DLD1 (cell line): ENCODE data around the gene DOCK4.
"Not testable (repeated sequence)": the region's sequence is repeated elsewhere in the genome, so short reads cannot be mapped to it uniquely, and the experiment has no call there.

Experiments
- in situ Hi-C: cut with HindIII; loops from 2 replicates; pipeline ENCODE4 v1.10.0; 2017; ENCODE audit warnings: low sequenced_read_pairs

DOCK4 gene

GRCh38 chr7:112206238-112206990 is at the start of gene DOCK4, which contains the start of gene ZNF277:
Gene DOCK4, minus strand, starts transcription at chr7:112206399. Its CDS starts 261 bp downstream, at chr7:112206138.
Gene ZNF277, plus strand, starts transcription at chr7:112206695. Its CDS starts 22 bp downstream, at chr7:112206717.
- in situ Hi-C loops: no loop called here

GRCh38 chr7:112255388-112255720 is 49.2 kb upstream of the DOCK4 start:
- in situ Hi-C loops: no loop called here

- in situ Hi-C loops: no loop called here
These were observed 48.6 kb upstream of the DOCK4 start for GRCh38 chr7:112254709-112255387.

- in situ Hi-C loops: no loop called here
These were observed 48.0 kb upstream of the DOCK4 start for GRCh38 chr7:112254156-112254555.

GRCh38 chr7:112252691-112253090 is 46.5 kb upstream of the DOCK4 start:
- in situ Hi-C loops: no loop called here

- in situ Hi-C loops: no loop called here
These were observed 45.9 kb upstream of the DOCK4 start for GRCh38 chr7:112252141-112252540.

GRCh38 chr7:112249967-112250366 is 43.8 kb upstream of the DOCK4 start:
- in situ Hi-C loops: not testable (repeated sequence)

GRCh38 chr7:112248598-112248997 is 42.4 kb upstream of the DOCK4 start:
- in situ Hi-C loops: no loop called here

- in situ Hi-C loops: no loop called here
These were observed 32.8 kb upstream of the DOCK4 start for GRCh38 chr7:112238852-112239610.

- in situ Hi-C loops: no loop called here
These were observed 32.1 kb upstream of the DOCK4 start for GRCh38 chr7:112238330-112238729.

- in situ Hi-C loops: no loop called here
These were observed 30.4 kb upstream of the DOCK4 start for GRCh38 chr7:112236597-112236996.

- in situ Hi-C loops: no loop called here
These were observed 27.9 kb upstream of the DOCK4 start for GRCh38 chr7:112234147-112234546.

GRCh38 chr7:112233048-112233697 is 27.0 kb upstream of the DOCK4 start:
- in situ Hi-C loops: no loop called here

GRCh38 chr7:112232212-112232978 is 26.2 kb upstream of the DOCK4 start:
- in situ Hi-C loops: no loop called here

- in situ Hi-C loops: no loop called here
These were observed 22.4 kb upstream of the DOCK4 start for GRCh38 chr7:112228632-112229031.

GRCh38 chr7:112226701-112227276 is 20.6 kb upstream of the DOCK4 start:
- in situ Hi-C loops: no loop called here

- in situ Hi-C loops: no loop called here
These were observed 18.8 kb upstream of the DOCK4 start for GRCh38 chr7:112225006-112225405.

- in situ Hi-C loops: no loop called here
These were observed 18.0 kb upstream of the DOCK4 start for GRCh38 chr7:112224186-112224585.

GRCh38 chr7:112223310-112223709 is 17.1 kb upstream of the DOCK4 start:
- in situ Hi-C loops: no loop called here

GRCh38 chr7:112220877-112221434 is 14.8 kb upstream of the DOCK4 start:
- in situ Hi-C loops: no loop called here
